OCI-LY3 (cell line): ENCODE measurements around the gene ANXA1.

Source experiments
- H2AFZ ChIP-seq: fragments of 200-600, 300-600 bp; shearing (Covaris generic); 2 replicates; pipeline ENCODE4 v1.6.0; 2014; ENCODE audit warnings: antibody characterized with exemption, low read depth, low read length
- H3K27ac ChIP-seq: fragments of 200-600, 300-600 bp; sonication (generic); 2 replicates; pipeline ENCODE4 v1.5.1; 2014; ENCODE audit warnings: mild to moderate bottlenecking, low read length, moderate library complexity, mixed read lengths
- H3K27me3 ChIP-seq: fragments of 200-600, 300-600 bp; sonication (generic); 2 replicates; pipeline ENCODE4 v1.6.1; 2014; ENCODE audit warnings: low read depth, low read length, mixed read lengths
- H3K36me3 ChIP-seq: fragments of 200-600, 300-600 bp; sonication (generic); replicated peaks from 2 replicates; pipeline ENCODE3; 2014; ENCODE audit warnings: low read depth, low read length, mixed read lengths
- H3K4me1 ChIP-seq: fragments of 300-600, 200-600 bp; sonication (generic); 2 replicates; pipeline ENCODE4 v1.6.1; 2014; ENCODE audit warnings: low read length, mixed read lengths
- H3K4me2 ChIP-seq: fragments of 200-600, 300-600 bp; sonication (generic); 2 replicates; pipeline ENCODE4 v1.6.1; 2014; ENCODE audit warnings: low read length, mixed read lengths
- H3K4me3 ChIP-seq: fragments of 300-600, 200-600 bp; sonication (generic); 2 replicates; pipeline ENCODE4 v1.5.1; 2014; ENCODE audit warnings: antibody characterized with exemption, mild to moderate bottlenecking, low read length, moderate library complexity
- H3K79me2 ChIP-seq: fragments of 300-600, 200-600 bp; shearing (Covaris generic); 2 replicates; pipeline ENCODE4 v1.6.1; 2014; ENCODE audit warnings: mild to moderate bottlenecking, low read length, mixed read lengths
- H3K9ac ChIP-seq: fragments of 300-600, 200-600 bp; shearing (Covaris generic); 2 replicates; pipeline ENCODE4 v1.6.0; 2014; ENCODE audit warnings: mild to moderate bottlenecking, low read length, moderate library complexity
- H3K9me3 ChIP-seq: fragments of 200-600, 300-600 bp; shearing (Covaris generic); 2 replicates; pipeline ENCODE4 v1.6.1; 2014; ENCODE audit warnings: low read length, mixed read lengths; ENCODE audit not compliant: insufficient read depth
- H4K20me1 ChIP-seq: fragments of 200-600, 300-600 bp; sonication (generic); 2 replicates; pipeline ENCODE4 v1.6.1; 2016; ENCODE audit warnings: low read length, mixed read lengths; ENCODE audit not compliant: insufficient read depth
- CTCF ChIP-seq: fragments of 200-600, 300-600 bp; sonication (generic); IDR thresholded peaks from 2 replicates; pipeline ENCODE4 v1.5.1; 2014; ENCODE audit warnings: antibody characterized with exemption, low read length, low read depth
- EZH2phosphoT487 ChIP-seq: fragments of 200-600 bp; shearing (Covaris generic); IDR thresholded peaks from 2 replicates; pipeline ENCODE4 v1.6.1; 2018; ENCODE audit warnings: antibody characterized with exemption, mixed run types, low read depth

The ANXA1 gene

GRCh38 chr9:73199448-73199847, 47.8 kb downstream of the ANXA1 start:
- peak overlapping the region; percentile 37; the same call in 1 of the 2 replicates for H3K4me3 ChIP-seq
- 0 out of 2 replicates have a peak, but pooled peaks cover 5% of the 10 kb centered on the region for H3K27me3 ChIP-seq
- no peaks in the 10 kb centered on the region for H3K9me3 ChIP-seq
- no peak overlapping the region for H2AFZ ChIP-seq
- peak overlapping the region; percentile 66 for H3K4me2 ChIP-seq
- H3K79me2 ChIP-seq, result no peaks in the 10 kb centered on the region
- H3K27ac ChIP-seq, result no peak overlapping the region
- no peak overlapping the region for H3K9ac ChIP-seq
- no peaks in the 10 kb centered on the region for H3K36me3 ChIP-seq
- H4K20me1 ChIP-seq, result no peaks in the 10 kb centered on the region
- TF ChIP-seq EZH2phosphoT487 (no peak), CTCF (no peak)
- peaks cover 19% of the 10 kb centered on the region for H3K4me1 ChIP-seq

- Histone ChIP-seq H3K27me3 (0 out of 2 replicates have a peak, but pooled peaks cover 5% of the 10 kb centered on the region), H3K4me3 (peak overlapping the region; percentile 37; the same call in 1 of the 2 replicates), H3K9me3 (no peaks in the 10 kb centered on the region), H2AFZ (no peak overlapping the region), H3K79me2 (no peaks in the 10 kb centered on the region), H3K4me2 (peak overlapping the region; percentile 66), H3K36me3 (no peaks in the 10 kb centered on the region), H3K27ac (no peak overlapping the region), H4K20me1 (no peaks in the 10 kb centered on the region), H3K4me1 (peaks cover 19% of the 10 kb centered on the region), H3K9ac (no peak overlapping the region)
- TF ChIP-seq CTCF (peak; percentile 74), EZH2phosphoT487 (no peak)
These were observed 48.2 kb downstream of the ANXA1 start for GRCh38 chr9:73199886-73200285.

DNA sequence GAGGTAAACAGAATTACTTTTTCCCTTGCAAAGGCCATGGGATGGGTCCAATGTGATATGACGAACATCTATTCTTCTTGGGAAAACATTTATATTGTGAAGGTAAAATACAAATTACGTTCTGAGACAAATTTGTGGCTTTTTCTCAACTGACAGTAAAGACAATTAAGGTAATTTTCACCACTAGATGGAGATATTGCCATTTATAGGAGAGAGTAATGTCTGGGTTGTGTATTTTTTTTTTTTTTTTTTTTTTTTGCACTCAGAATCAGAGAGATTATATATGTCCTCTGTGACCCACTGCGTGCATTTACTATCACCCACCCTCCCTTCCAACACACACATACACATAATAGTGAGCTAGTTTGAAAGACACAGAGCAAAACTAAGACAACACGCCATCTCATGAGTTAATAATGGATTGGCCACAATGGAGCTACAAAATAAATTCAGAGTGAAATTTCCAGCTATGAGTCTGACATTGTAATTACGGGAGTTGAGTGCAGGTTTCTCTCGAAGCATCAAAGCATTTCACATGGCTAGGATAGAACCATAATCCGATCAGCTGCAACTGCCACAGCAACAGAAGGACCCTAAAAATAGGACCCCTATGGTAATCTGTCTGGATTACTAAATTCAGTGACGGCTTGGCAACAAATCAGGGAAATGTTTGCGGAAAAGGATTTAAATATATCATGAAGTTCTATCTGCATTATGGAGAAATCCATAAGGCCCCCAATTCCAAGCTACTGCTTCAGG, 49.2 kb downstream of the ANXA1 start:
- H2AFZ ChIP-seq, result peak overlapping the region; percentile 87
- no peaks in the 10 kb centered on the region for H4K20me1 ChIP-seq
- 0 out of 2 replicates have a peak overlapping the region, but pooled peaks have one; percentile 20 for H3K9ac ChIP-seq
- TF ChIP-seq EZH2phosphoT487, result no peak
- peak; percentile 76 for TF ChIP-seq CTCF
- H3K4me2 ChIP-seq, result peak overlapping the region; percentile 73
- no peaks in the 10 kb centered on the region for H3K79me2 ChIP-seq
- peaks cover 19% of the 10 kb centered on the region for H3K4me1 ChIP-seq
- no peaks in the 10 kb centered on the region for H3K9me3 ChIP-seq
- no peaks in the 10 kb centered on the region for H3K36me3 ChIP-seq
- H3K27me3 ChIP-seq, result 0 out of 2 replicates have a peak, but pooled peaks cover 5% of the 10 kb centered on the region
- no peak overlapping the region for H3K27ac ChIP-seq
- peak overlapping the region; percentile 62 for H3K4me3 ChIP-seq

DNA sequence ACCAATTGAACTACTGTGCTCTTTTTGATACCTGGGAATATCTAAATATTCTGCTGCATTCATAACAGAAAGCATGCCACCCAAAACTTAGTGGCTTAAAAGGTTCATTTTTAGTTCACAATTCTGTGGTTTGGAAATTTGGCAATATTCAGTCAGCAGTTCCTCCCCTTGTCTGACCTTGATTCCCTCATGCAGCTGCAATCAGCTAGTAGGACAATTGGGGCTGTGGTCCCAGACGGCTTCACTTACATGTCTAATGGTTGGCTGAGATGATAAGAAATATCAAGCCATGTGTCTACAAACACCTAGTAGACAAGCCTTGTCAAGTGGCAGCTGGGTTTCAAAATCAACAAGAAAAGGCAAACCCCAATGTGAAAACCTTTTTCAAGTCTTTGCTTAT, 51.3 kb downstream of the ANXA1 start:
- Histone ChIP-seq H3K4me3 (no peak overlapping the region), H3K9me3 (no peaks in the 10 kb centered on the region), H4K20me1 (no peaks in the 10 kb centered on the region), H3K9ac (no peak overlapping the region), H3K27ac (no peak overlapping the region), H3K36me3 (no peaks in the 10 kb centered on the region), H3K4me1 (peaks cover 26% of the 10 kb centered on the region), H3K79me2 (no peaks in the 10 kb centered on the region), H3K4me2 (no peak overlapping the region), H2AFZ (no peak overlapping the region), H3K27me3 (0 out of 2 replicates have a peak, but pooled peaks cover 5% of the 10 kb centered on the region)
- TF ChIP-seq CTCF (no peak), EZH2phosphoT487 (no peak)
